ENCODE measurements around the gene DDX42. TPM values are rescaled to one million over a fixed set of nuclear protein-coding genes. Genes with fewer than 3 reads are reported as not detected.

DDX42 gene, protein sequence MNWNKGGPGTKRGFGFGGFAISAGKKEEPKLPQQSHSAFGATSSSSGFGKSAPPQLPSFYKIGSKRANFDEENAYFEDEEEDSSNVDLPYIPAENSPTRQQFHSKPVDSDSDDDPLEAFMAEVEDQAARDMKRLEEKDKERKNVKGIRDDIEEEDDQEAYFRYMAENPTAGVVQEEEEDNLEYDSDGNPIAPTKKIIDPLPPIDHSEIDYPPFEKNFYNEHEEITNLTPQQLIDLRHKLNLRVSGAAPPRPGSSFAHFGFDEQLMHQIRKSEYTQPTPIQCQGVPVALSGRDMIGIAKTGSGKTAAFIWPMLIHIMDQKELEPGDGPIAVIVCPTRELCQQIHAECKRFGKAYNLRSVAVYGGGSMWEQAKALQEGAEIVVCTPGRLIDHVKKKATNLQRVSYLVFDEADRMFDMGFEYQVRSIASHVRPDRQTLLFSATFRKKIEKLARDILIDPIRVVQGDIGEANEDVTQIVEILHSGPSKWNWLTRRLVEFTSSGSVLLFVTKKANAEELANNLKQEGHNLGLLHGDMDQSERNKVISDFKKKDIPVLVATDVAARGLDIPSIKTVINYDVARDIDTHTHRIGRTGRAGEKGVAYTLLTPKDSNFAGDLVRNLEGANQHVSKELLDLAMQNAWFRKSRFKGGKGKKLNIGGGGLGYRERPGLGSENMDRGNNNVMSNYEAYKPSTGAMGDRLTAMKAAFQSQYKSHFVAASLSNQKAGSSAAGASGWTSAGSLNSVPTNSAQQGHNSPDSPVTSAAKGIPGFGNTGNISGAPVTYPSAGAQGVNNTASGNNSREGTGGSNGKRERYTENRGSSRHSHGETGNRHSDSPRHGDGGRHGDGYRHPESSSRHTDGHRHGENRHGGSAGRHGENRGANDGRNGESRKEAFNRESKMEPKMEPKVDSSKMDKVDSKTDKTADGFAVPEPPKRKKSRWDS
- 100 to 1,000 TPM; 103 to 106 TPM for total RNA-seq

- POLR2A ChIA-PET = interaction anchor here (0.6 to 4.1 kb wide), 20 partner anchors 9 to 731 kb away, joined by 3 to 34 read pairs (median 5); partner anchors contain the start of genes FTSJ3, LIMD2, MAP3K3 and PSMC5
- CTCF ChIA-PET = interaction anchor here (0.7 to 2.4 kb wide), 10 partner anchors 10 to 152 kb away, joined by 3 to 7 read pairs (median 3); partner anchors contain the start of genes LIMD2, MAP3K3 and STRADA
- peaks cover 21% of the 10 kb centered on the region for H3K36me3 Mint-ChIP-seq
- H3K9me3 Mint-ChIP-seq = no peaks in the 10 kb centered on the region
- peak within 1 kb of the TSS; percentile 100 for H3K27ac Mint-ChIP-seq
- H3K4me3 Mint-ChIP-seq = peak within 1 kb of the TSS; percentile 95
- peaks cover 50% of the 10 kb centered on the region for H3K4me1 Mint-ChIP-seq (ENCODE audit: low read depth)
- DNase-seq = peak; percentile 94
- intact Hi-C loops (cut with micrococcal nuclease) = loop anchor here (1.0 to 10.0 kb wide), 4 partner anchors 152 to 730 kb away; partner anchors contain the start of genes CEP95, DCAF7, DDX5 and MAP3K3
- no peaks in the 10 kb centered on the region for H3K27me3 Mint-ChIP-seq
Measured at GRCh38 chr17:63774141-63774968, at the start of gene DDX42. DDX42 (plus strand) TSS chr17:63774170; CDS start chr17:63787050, 12,880 bp downstream.

DNA sequence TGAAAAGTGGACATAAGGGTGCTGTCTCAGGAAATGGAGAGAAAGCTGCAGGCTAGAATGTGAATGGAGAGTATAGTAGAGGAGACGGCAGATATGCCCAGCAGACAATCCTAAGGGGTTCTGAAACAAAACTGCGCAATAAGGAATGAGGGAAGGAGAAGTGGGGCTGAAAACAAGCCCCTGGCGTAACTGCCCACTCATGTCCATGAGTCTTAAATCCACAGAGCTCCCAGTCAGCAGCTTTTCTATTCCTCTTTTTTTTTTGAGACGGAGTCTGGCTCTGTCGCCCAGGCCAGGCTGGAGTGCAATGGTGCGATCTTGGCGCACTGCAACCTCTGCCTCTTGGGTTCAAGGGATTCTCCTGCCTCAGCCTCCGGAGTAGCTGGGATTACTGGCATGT lies 38.3 kb upstream of the DDX42 start:
- intact Hi-C loops (cut with micrococcal nuclease) = no loop called here
- CTCF ChIA-PET = interaction anchor here (0.8 kb wide), 1 partner anchor 26 kb away, joined by 6 read pairs; no protein-coding TSS in a partner anchor
- Mint-ChIP-seq H3K27ac (no peak overlapping the region), H3K9me3 (no peaks in the 10 kb centered on the region), H3K4me3 (no peak overlapping the region), H3K4me1 (ENCODE audit: low read depth) (peaks cover 21% of the 10 kb centered on the region), H3K36me3 (peaks cover 3% of the 10 kb centered on the region), H3K27me3 (no peaks in the 10 kb centered on the region)
- POLR2A ChIA-PET = no interaction called here
- DNase-seq = no peak

DNA sequence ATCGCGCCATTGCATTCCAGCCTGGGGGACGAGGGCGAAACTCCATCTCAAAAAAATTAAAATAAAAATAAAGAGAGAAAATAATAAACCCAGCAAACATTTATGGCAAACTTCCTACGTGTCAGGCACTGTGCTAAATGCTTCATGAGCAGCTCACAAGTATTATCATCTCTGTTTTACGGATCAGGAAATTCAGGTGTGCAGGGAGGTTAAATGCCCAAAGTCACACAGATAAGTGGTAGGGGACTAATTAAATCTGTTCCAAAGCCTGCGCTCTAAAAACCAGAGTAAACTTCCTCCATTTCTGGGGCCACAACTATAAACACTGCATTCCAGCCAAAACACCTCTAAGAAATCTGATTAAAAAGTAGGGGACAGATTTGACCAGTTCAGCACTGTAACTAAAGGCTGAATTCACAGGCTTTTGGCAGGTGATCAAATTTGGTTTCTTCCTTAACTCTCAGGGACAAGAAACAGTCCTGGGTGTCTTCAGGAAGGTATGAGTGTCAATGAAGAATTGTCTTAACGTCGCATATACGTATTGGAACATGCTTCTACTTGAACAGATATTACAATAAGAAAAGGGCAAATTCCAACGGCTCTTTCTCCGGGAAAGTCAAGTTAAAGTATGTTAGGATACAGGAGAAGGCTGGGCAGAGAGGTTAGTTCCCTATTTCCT lies 33.4 kb upstream of the DDX42 start:
- H3K27ac Mint-ChIP-seq = peak overlapping the region; percentile 98
- no peaks in the 10 kb centered on the region for H3K9me3 Mint-ChIP-seq
- peaks cover 23% of the 10 kb centered on the region for H3K4me1 Mint-ChIP-seq (ENCODE audit: low read depth)
- H3K4me3 Mint-ChIP-seq = peak overlapping the region; percentile 91
- peaks cover 6% of the 10 kb centered on the region for H3K36me3 Mint-ChIP-seq
- ChIA-PET CTCF (no interaction called here), POLR2A (interaction anchor here (0.7 to 1.6 kb wide), 7 partner anchors 12 to 46 kb away, joined by 3 to 8 read pairs (median 3); partner anchors contain the start of genes CCDC47 and DDX42)
- intact Hi-C loops (cut with micrococcal nuclease) = loop anchor here (1.0 to 10.0 kb wide), 5 partner anchors 33 to 284 kb away; partner anchors contain the start of genes CCDC47, FTSJ3, ICAM2 and MAP3K3
- no peaks in the 10 kb centered on the region for H3K27me3 Mint-ChIP-seq
- no peak for DNase-seq

DNA sequence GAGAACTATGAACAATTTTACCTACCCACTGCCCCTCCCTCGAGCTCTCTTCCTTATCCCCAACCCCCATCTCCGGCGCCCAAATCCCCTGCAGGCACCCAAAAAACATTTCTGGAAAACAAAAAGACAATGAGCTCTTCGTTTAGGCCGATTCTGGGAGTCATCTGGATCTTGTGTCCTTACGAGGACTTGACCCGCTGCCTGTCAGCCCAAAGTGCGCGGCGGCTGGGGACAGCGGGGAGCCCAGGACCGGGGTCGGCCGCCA lies 32.9 kb upstream of the DDX42 start:
- DNase-seq = no peak
- H3K4me3 Mint-ChIP-seq = peak overlapping the region; percentile 91
- no peaks in the 10 kb centered on the region for H3K27me3 Mint-ChIP-seq
- intact Hi-C loops (cut with micrococcal nuclease) = loop anchor here (1.0 to 10.0 kb wide), 5 partner anchors 32 to 284 kb away; partner anchors contain the start of genes CCDC47, FTSJ3, ICAM2 and MAP3K3
- ChIA-PET CTCF (no interaction called here), POLR2A (interaction anchor here (0.7 to 1.6 kb wide), 7 partner anchors 11 to 46 kb away, joined by 3 to 8 read pairs (median 3); partner anchors contain the start of genes CCDC47 and DDX42)
- H3K36me3 Mint-ChIP-seq = peaks cover 11% of the 10 kb centered on the region
- H3K4me1 Mint-ChIP-seq (ENCODE audit: low read depth) = peaks cover 23% of the 10 kb centered on the region
- peak overlapping the region; percentile 98 for H3K27ac Mint-ChIP-seq
- no peaks in the 10 kb centered on the region for H3K9me3 Mint-ChIP-seq

DNA sequence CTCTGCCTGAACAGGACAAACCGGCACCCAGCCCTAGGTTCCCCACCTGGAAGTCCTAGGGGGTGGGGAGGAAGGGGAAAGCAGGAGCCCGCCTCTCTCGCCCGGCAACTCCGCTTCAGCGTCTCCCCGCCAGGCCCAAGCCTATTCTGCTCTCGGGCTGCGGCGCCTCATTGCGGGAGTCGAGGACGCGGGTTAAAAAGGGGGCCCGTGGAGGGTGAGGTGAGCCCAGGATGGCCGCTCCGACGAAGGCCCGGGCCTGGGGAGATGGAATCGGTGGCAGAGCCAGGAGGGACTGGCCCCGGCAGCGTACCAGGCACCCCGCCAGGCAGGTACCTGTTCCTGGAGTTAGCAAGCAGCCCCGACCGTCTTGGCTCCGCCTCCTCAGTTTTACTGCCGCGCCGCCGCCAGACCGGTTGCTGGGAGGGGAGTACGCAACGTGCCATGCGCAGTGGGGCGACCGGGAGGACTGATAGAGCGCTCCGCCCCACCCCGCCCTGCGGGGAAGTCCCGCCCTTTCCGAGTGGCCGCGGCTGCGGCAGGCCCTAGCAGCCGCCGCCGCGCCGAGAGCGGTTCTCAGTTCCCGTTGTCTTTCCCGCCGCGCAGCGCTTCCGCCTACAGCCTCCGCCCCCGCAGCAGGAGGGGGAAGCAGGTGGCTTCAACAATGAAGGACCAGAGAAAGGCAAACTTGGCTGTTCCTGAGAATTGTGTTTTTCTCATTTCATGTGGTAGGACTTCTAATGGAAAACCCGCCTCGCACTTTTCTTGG lies 32.4 kb upstream of the DDX42 start, which contains the start of gene STRADA:
STRADA (minus strand) TSS at position 392 of the 766 bp plus-strand sequence. CDS start 13,430 bp downstream, outside the sequence.
- Mint-ChIP-seq H3K4me1 (ENCODE audit: low read depth) (peaks cover 23% of the 10 kb centered on the region), H3K4me3 (peak within 1 kb of the TSS; percentile 91), H3K27me3 (no peaks in the 10 kb centered on the region), H3K36me3 (peaks cover 13% of the 10 kb centered on the region), H3K27ac (peak within 1 kb of the TSS; percentile 98), H3K9me3 (no peaks in the 10 kb centered on the region)
- peak; percentile 100 for DNase-seq
- POLR2A ChIA-PET = interaction anchor here (0.9 to 2.1 kb wide), 18 partner anchors 9 to 130 kb away, joined by 3 to 34 read pairs (median 5); partner anchors contain the start of genes CCDC47, DDX42, LIMD2 and MAP3K3
- intact Hi-C loops (cut with micrococcal nuclease) = loop anchor here (1.0 to 10.0 kb wide), 6 partner anchors 32 to 283 kb away; partner anchors contain the start of genes CCDC47, FTSJ3, ICAM2 and MAP3K3
- CTCF ChIA-PET = interaction anchor here (0.8 to 1.5 kb wide), 7 partner anchors 32 to 120 kb away, joined by 3 to 9 read pairs (median 3); partner anchors contain the start of genes CCDC47, DDX42 and MAP3K3

DNA sequence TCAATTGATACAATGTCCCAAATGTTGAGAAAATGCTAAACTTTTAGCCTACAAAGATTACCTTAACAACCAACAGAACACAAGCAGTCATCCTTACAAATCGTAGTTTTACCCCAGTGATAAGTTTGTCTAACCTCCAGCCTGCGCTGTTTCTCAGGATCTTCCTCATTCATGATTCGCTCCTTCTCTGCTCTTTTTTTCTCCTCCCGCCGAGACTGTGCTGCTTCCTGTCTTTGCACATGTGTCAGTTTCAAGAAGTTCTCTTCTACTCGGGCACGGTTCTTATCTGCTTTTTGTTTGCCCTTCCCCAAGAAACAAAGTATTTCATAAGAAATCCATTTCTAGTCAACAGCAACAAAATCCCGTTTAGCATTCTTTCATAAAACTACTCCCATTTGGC lies 22.2 kb upstream of the DDX42 start:
- H3K27me3 Mint-ChIP-seq = no peaks in the 10 kb centered on the region
- H3K9me3 Mint-ChIP-seq = no peaks in the 10 kb centered on the region
- ChIA-PET CTCF (no interaction called here), POLR2A (interaction anchor here (1.0 kb wide), 1 partner anchor 11 kb away, joined by 3 read pairs; no protein-coding TSS in a partner anchor)
- peak overlapping the region; percentile 56 for H3K4me3 Mint-ChIP-seq
- peaks cover 41% of the 10 kb centered on the region for H3K36me3 Mint-ChIP-seq
- intact Hi-C loops (cut with micrococcal nuclease) = no loop called here
- DNase-seq = peak; percentile 43
- H3K27ac Mint-ChIP-seq = peak overlapping the region; percentile 86
- peaks cover 17% of the 10 kb centered on the region for H3K4me1 Mint-ChIP-seq (ENCODE audit: low read depth)

DNA sequence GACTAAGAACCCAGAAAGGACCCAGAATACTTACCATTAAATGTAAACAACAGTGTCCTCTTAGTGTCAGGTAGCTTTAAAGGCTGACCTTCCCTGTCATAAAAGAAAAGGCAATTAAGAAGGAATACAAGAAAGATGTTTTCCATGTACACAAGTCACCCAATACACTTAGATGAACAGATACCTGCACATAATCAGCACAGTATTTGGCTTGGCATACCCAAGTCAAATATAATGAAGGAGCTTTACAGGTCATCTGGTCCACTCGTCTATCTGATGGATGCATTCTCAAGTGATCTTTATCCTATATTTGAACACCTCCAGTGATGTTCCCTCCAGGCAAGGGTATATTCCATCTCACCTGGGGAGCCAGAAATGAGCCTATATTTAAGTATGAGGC lies 21.3 kb upstream of the DDX42 start:
- no peak for DNase-seq
- H3K9me3 Mint-ChIP-seq = no peaks in the 10 kb centered on the region
- peak overlapping the region; percentile 45 for H3K27ac Mint-ChIP-seq
- no peaks in the 10 kb centered on the region for H3K27me3 Mint-ChIP-seq
- intact Hi-C loops (cut with micrococcal nuclease) = no loop called here
- H3K36me3 Mint-ChIP-seq = peaks cover 43% of the 10 kb centered on the region
- no peak overlapping the region for H3K4me3 Mint-ChIP-seq
- peaks cover 16% of the 10 kb centered on the region for H3K4me1 Mint-ChIP-seq (ENCODE audit: low read depth)
- ChIA-PET POLR2A (interaction anchor here (1.0 kb wide), 2 partner anchors 12 to 21 kb away, joined by 3 read pairs; partner anchors contain the start of genes CCDC47 and DDX42), CTCF (interaction anchor here (0.5 kb wide), 1 partner anchor 18 kb away, joined by 5 read pairs; no protein-coding TSS in a partner anchor)

DNA sequence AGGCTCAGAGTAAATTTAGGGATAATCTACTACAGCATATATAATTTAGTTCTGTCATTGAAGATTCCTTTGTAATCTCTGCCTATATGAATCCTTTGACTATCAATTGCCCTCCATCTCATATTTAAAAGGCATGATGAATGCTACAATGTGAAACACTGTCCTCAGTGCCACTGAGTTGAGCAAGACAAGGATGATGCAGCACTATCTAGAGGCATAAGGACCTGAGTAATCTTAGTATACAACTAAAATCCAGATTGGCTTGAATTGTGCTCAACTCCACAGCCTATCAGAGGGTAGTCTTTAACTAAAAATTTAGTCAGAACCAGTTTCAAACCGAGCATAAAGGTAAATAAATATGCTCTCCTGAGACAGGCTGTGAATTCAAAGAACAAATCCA lies 20.8 kb upstream of the DDX42 start:
- Mint-ChIP-seq H3K9me3 (no peaks in the 10 kb centered on the region), H3K4me3 (no peak overlapping the region), H3K4me1 (ENCODE audit: low read depth) (peaks cover 16% of the 10 kb centered on the region), H3K36me3 (peaks cover 48% of the 10 kb centered on the region), H3K27ac (peak overlapping the region; percentile 45), H3K27me3 (no peaks in the 10 kb centered on the region)
- intact Hi-C loops (cut with micrococcal nuclease) = no loop called here
- POLR2A ChIA-PET = interaction anchor here (1.0 kb wide), 1 partner anchor 20 kb away, joined by 3 read pairs; the partner anchor contains the start of genes CCDC47 and DDX42
- no peak for DNase-seq
- CTCF ChIA-PET = interaction anchor here (0.5 kb wide), 1 partner anchor 18 kb away, joined by 5 read pairs; no protein-coding TSS in a partner anchor

GRCh38 chr17:63754046-63754445 lies 19.9 kb upstream of the DDX42 start:
- intact Hi-C loops (cut with micrococcal nuclease) = no loop called here
- Mint-ChIP-seq H3K4me3 (no peak overlapping the region), H3K27ac (no peak overlapping the region), H3K27me3 (no peaks in the 10 kb centered on the region), H3K4me1 (ENCODE audit: low read depth) (peaks cover 16% of the 10 kb centered on the region), H3K36me3 (peaks cover 48% of the 10 kb centered on the region), H3K9me3 (no peaks in the 10 kb centered on the region)
- ChIA-PET POLR2A (interaction anchor here (1.0 kb wide), 1 partner anchor 12 kb away, joined by 3 read pairs; no protein-coding TSS in a partner anchor), CTCF (no interaction called here)
- no peak for DNase-seq

DNA sequence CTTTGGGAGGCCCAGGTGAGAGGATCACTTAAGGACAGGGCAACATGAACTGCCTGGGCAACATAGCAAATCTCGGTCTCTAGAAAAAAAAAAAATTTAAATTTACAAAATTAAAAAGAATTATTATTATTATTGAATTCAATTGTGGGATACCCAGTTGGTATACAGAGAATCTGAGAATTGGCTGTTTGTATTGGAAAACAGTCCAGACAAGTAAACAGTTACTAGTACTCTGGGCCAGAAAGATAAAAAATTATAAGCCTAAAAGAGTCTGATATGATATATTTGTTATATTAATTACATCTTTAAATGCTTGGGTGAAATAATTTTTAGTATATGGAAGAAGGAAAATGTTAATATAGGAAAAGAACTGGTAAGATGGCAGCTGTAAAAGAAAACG lies 15.5 kb upstream of the DDX42 start:
- Mint-ChIP-seq H3K27ac (no peak overlapping the region), H3K4me1 (ENCODE audit: low read depth) (peaks cover 4% of the 10 kb centered on the region), H3K4me3 (no peak overlapping the region), H3K36me3 (peaks cover 50% of the 10 kb centered on the region), H3K27me3 (no peaks in the 10 kb centered on the region), H3K9me3 (no peaks in the 10 kb centered on the region)
- intact Hi-C loops (cut with micrococcal nuclease) = no loop called here
- ChIA-PET CTCF (no interaction called here), POLR2A (no interaction called here)
- DNase-seq = no peak

Data from activated CD4-positive, alpha-beta memory T cell treated with anti-CD3 and anti-CD28 coated beads for 36 hours (primary cell).